GM18909 (cell line): ENCODE data around the gene KRT35.

Source experiments
- ATAC-seq: cut with Tn5 transposase; IDR thresholded peaks from one replicate; pipeline ENCODE4 v1.9.1; 2021; ENCODE audit warnings: mild to moderate bottlenecking; ENCODE audit not compliant: unreplicated experiment, poor library complexity

The KRT35 gene

DNA sequence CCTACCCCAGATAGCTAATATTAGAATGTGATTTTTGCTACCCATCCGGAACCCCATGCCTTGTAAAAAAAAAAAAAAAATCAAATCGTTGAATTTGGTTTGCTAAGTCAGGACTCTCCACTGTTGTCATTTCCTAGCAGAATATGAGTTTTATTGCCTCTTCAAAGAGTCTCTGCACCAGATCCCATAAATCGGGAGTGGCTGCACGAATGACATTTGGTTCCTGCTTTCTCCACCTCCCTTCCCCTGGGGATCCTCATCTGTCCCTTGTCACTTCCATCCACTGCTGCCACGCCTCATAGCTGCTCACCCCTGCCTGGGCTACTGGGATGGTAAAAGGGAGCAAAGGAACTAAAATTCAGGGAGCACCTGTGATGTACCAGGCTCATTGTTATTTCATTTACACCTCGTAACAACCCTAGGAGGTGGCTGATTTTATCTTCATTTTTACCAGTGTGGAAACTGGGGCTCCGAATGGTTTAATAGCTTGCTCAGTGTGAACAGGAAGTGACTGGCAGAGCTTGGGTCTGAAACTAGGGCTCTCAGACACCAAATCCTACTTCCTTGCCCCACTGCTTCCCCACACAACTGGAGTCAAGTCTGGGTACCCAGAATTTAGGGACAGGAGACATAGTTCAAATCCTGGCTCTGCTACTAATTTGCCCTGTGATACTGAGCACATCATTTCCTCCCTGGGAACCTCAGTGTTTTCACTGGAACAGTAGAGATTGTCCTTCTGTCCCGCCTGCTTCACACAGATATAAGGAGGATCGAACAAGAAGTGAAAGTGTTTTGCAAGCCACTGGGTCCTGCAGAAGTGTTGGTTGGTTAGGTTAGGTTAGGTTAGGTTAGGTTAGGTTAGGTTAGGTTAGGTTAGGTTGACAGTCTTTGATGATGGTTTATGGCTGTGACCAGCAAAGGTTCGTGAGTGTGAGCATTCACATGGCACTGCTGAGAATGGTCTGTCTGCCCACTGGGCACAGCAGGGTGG lies 9.3 kb upstream of the KRT35 start:
- ATAC-seq, result no peak

DNA sequence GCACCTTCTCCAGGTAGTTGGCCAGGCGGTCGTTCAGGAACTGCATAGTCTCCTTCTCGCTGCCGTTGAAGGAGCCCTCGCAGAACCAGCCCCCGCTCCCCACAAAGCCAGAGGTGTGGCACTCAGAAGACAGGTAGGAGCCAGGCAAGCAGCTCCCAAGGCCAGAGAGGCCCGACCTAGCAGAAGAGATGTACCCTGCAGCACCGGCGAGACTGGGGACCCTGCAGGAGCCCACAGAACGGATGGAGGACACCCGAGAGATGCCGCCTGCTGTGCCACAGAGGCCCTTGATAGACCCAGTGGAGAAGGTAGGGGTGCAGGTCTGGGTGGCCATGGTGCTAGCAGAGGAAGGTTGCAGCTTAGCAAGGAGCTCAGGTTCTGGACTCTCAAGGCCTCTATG lies 8.6 kb upstream of the KRT35 start, which contains the start of gene KRT36:
Gene KRT36 (minus strand): TSS at position 380 of the 400 bp plus-strand sequence. CDS start 46 bp downstream, at position 334.
- ATAC-seq, result no peak

DNA sequence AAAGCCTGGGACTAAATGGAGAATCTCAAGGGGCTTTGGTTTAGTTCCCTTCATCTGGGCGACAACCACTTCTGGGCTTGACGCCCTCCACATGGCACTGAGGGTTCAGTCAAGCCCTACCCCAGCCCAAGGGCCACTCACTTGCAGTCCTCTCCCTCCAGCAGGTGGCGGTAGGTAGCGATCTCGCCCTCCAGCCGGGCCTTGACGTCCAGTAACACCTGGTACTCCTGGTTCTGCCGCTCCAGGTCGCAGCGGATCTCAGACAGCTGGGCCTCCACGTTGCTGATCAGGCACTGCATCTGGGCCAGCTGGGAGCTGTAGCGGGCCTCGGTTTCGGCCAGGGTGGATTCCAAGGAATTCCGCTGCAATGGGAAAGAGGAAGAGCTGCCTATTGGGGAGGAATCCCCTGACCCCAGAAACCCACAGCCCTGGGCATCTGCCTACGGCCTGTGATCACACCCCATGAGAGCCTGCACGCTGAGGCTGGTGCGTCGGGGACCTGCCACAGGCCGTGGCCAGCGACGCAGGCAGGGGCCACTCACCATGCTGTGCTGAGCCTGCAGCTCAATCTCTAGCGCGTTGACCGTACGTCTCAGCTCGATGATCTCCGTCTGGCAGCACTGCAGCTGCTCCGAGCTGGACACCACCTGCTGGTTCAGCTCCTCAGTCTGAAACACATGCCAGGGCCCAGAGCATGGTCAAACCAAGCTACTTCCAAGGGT lies 6.0 kb upstream of the KRT35 start:
- no peak for ATAC-seq

DNA sequence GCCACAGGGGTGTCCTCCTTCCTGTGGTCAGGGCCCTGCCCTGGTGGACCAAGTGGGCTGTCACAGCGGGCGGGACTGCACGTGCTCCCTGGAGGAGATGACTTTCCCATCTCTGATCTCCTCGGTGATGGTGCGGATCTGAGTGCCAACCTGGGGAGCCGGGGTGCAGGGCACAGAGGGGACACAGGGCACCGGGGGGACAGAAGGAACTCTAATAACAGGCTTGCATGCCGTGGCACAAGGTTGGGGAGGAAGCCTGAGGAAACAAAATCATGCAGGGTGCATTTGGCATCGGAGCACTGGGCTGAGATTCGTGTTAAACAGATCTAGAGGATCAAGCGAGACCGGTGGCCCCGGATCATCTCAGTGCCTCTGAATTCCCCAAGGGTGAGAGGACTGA lies 5.4 kb upstream of the KRT35 start:
- ATAC-seq, result no peak

DNA sequence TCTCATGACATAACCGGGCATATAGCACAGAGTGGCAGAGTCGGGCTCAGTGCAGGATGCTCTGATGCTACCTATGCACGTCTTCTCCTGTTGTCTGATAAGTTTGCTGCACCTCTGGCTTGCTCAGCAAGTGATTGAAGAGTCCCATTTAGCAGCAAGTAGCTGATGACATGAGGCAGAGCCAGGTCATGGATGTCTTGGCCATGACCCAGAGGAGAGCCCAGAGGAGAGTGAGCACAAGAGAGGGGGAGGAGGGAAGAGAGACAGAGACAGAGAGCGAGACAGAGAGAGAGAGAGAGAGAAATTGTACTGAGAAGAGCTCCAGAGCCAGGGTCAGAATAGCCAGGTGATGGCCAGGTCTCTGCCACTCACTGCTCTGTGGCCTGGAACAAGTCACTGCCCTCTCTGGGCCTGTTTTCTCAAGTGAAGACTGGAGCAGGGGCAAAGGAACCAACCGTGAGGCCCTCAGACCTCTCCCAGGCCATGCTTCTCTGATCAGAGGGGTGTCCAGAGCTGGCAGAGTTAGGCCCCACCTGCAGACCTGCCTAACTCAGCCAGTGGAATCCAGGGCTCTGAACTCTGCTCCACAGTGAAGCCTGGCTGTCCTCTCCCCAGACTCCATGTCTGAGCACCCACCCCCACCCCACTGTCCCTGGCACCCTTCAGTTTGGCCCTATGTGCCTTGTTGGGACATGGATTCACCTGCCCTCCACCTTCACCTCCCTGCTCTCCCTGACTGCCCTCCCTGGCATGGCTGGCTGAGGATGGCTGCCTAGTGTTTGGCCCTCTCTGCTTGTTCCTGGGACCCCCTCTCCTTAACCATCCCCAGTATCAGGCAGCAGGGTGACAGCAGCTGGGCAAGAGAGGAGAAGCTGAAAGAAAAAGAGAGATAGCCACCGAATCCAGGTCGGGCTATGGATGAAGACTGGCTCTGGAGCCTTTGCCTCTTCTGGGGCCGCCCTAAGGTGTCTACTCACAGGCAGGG lies 4.3 kb upstream of the KRT35 start:
- no peak for ATAC-seq

DNA sequence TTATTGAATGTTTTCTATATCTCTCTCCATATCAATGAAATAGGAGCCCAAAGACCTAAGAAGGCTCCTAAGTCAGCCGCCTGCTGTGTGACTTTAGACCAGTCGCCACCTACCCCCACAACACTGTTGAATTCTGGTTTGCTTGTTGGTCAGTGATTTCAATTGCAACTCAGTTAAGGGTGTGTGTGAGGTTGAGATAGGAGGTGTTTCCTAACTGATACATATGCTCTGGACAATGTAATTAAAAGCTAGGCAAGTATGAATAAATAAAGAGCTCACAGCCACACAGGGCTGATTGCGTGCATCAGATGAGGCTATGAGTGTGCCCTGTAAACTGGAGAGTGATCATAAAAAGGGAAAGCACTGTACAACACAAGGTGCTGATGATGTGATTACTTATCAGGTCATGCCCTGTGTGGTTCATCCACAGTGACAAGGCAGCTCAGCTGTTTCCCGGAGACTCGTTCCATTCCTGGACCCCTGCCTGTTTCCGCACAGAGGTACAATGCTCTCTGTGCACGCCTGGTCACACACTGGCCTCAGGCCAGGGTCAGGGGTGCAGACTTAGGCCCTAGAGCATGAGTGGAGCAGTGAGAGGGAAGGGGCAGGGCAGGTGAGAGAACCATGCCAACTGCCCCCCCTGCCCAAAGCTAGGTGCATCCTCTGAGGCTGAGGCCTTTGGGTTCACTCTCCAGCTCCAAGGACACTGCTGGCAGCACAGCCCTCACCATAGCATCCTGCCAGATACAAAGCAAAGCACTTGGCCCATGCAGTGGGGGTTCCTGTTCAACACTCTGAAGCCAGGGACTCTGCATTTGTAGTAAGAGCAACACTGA lies 3.3 kb upstream of the KRT35 start:
- ATAC-seq, result no peak

DNA sequence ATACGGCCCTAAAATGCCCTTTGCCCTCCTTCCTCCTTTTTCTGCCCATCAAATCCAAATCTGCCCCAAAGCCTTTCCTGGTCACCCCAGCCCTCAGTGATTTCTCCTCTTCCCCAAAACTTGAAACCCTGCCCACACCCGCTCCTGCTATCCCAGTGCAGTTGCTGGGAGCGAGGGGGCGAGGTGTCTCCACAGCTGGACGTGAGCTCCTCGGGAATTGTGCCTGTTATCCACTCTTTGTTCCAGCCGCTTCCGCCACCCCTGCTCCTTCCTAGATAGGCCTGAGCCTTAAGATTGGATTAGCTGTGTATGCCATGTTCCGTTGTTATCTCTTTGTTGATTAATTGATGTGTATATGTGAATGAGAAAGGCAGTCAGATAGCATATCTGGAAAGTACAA lies 2.6 kb upstream of the KRT35 start:
- no peak for ATAC-seq

DNA sequence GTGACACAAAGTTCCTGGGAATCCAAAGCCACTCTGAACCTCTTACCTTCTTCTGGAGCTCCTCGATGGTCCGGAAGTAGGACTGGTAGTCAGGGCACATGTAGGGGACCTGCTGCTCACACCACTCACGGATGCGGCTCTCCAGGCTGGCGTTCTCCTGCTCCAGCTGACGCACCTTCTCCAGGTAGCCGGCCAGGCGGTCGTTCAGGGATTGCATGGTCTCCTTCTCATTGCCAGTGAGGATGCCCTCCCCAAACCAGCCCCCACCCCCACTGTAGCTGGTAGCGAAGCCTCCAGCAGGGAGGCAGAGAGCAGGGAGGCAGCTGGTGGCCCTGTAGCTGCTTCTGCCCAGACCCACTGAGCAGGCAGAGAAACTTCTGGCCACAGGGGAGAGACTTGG lies 370 bp downstream of the KRT35 start:
- no peak for ATAC-seq

DNA sequence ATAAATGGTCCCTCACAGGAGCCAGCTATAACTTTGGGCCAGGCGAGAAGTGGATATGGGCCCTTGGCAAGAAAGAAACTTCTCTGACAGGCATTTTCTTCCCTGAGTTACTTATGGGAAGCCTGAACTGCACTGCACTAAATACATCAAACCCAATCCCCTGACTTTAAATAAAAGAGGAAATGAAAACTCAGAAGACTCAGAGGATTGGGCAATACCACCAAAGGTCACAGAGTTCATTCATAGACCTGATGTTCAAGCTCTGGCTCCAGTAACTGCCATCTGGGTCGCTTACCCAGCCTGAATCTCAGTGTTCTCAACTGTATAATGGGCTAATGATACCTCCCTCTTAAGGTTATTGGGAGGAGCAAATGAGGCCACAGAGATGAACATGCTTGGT lies 815 bp downstream of the KRT35 start:
- ATAC-seq, result no peak

DNA sequence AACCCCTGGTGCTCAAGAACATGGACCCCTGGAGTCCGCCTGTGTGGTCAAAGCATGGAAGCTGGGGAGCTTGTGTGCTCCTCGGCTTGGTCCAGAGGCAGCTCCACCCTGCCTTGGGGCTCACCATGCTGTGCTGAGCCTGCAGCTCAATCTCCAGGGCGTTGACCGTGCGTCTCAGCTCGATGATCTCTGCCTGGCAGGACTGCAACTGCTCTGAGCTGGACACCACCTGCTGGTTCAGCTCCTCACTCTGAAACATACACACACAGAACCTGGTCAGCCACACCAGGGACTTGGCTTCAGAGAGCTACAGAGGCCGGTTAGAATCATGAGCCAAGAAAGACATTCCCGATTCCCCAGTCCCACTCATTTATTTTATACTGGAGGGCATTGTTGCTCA lies 2.7 kb downstream of the KRT35 start:
- ATAC-seq, result no peak

DNA sequence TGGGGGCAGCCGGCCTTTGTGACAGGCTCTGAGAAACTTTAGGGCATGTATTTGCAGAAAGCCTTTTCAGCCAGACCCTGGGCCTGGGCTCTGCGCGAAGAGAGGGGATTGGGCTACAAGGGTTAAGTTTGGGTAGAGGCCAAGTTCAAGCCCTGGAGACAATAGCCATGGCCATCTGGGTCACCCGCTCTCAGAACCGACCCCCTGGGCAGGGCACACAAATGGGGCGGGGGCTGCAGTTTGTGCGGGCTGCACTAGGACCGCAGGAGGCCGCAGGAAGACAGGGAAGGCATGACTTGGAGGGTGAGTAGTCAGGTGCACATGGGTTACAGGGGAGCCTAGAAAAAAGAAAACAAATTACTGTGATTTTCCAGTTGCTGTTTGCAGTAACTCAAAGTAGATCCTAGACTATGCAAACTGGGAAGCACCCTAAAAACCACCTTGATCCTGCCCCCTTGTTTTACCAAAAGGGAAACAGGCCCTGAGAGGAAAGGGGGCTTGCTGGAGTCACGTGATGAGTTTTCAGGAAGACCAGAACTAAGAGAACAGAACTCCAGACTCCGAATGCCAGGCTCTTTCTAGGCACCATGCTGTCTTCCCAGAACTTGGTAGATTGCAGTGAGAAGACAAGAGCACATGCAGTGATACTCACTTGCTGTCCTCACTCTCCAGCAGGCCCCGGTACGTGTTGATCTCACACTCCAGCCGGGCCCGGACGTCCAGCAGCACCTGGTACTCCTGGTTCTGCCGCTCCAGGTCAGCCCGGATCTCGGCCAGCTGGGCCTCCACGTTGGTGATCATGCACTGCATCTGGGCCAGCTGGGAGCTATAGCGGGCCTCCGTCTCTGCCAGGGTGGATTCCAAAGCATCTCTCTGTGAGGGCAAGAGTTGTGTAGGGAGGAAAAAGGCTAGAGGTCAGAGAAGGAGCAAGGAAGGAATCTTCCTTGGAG lies 3.8 kb downstream of the KRT35 start:
- no peak for ATAC-seq

DNA sequence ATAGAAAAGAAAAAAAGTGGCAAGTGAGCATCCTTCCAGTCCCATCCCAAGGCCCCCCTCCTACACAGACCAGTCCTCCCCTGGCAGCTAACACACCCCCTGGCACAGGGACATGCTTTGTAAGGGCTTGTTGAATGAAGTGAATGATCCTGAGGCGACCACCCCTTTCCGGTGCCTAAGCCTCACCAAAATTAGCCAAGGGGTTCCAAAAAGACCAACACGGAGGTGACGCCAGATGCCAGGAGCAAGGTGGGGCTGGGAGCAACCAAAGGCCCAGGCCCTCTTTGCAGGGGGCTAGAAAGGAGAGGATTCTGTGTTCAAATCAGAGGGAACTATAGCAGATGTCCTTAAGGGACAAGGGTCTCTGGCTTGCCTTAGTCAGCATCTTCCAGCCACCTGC lies 5.5 kb downstream of the KRT35 start:
- no peak for ATAC-seq

DNA sequence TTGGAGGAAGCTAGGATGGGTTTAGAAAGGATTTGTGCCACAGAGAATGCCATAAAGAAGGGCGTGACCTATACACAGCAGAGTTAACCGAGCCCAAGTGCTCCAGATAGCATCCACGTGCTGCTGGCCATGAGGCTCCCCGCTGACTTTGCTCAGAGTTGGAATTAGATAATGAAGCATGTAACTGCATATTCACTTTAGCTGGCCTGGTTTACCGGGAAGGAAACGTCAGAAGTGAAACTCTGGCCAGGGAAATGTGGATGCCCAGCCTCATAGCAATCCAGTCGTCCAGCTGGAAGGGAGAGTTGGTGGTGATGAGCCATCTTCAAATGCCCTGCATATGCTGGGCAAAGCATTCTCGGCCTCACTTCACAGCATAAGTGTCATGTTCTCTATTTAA lies 6.1 kb downstream of the KRT35 start:
- ATAC-seq, result no peak

DNA sequence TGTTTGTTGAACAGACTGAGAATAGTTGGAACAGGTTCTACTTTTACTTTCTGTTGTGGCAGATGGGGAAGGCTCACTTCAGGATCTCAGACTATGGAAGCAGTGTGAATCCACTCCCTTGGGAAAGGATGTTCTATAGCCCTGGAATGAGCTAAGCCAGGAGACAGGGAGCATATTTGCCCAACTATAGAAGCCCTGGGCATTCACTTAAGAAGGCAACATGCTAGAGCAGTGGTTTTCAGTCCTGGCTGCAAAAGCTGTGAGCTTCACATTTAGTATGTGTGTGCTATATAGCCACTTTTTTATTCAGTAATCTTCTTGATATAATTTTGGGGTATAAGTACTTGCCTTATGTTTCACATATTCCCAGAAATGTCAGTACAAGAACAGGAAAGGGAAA lies 12.6 kb downstream of the KRT35 start:
- no peak for ATAC-seq

DNA sequence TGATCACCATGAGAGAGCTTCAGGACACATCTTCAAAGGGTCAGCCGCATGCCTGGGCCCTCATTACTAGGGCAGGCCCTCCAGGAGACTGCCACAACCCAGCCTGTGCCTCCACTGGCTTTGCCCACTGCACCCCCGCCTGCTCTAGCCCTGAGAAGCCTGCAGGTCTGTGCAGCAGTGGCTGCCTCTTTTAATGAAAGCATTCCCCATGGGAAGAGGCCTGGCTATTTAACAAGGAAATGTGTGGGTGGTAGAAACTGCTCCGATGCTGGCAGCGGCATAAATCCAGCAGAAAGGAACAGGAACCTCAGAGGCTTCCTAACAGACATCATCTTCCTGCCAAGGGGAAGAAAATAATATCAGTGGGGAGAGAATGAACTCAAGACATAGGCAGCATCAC lies 13.4 kb downstream of the KRT35 start:
- no peak for ATAC-seq

DNA sequence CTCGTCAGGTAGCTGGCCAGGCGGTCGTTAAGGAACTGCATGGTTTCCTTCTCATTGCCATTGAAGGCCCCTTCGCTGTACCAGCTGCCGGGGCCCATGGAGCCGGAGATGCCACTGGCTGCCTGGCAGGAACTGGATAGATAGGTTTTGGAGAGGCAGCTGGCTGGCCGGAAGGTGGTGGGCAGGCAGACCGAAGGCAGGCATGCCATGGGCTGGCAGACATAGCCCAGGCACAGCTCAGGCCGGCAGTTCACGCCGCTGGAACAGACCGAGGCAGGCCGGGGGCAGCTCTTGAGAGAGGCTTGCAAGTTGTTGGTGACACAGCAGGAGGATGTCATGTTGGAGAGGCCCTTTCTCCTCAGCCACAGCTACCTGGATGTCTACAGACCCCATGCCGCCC lies 14.0 kb downstream of the KRT35 start, which contains the start of gene KRT32:
Gene KRT32 (minus strand): TSS at position 399 of the 400 bp plus-strand sequence. CDS start 61 bp downstream, at position 338.
- ATAC-seq, result no peak

DNA sequence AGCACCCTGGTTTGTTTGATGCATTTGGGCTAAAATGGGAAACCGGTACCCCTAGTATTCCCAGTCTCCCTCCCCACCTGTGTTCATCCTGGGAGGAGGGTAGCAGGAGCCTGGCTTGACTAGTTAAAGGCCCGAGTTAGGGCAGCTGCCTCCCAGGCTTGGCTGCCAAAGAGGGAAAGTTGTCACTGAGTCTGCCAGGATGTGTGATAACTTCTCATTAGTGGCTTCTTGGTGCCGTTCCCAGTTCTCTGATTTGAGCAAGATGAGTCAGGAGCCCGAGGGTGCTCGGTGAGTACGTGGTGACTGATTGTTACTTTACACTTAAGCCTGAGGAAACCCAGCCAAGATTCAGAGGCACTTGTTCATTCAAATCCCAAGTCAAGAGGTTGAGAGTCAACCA lies 16.3 kb downstream of the KRT35 start:
- ATAC-seq, result no peak

DNA sequence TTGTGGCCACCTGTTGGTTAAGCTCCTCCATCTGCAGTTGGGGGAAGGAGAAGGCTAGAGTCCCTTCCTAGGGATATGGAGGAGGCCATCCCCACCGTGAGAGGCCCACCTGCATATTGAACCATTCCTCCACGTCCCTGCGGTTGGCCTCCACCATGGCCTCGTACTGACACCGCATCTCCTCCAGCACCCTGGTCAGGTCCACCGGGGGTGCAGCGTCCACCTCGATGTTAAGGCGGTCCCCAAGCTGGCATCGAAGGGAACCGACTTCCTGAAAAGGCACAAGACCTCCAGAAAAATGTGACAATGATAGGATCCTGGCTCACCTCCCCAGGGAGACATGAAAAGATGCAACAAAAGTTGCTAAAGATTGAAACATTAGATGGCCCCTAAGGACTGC lies 16.8 kb downstream of the KRT35 start:
- no peak for ATAC-seq
